ENCODE data around the gene PLEKHA7.

- TF ChIP-seq CTCF (IDR thresholded peaks at IDR 0.05) (no peak), POLR2A (IDR thresholded peaks at IDR 0.05) (no peak)
These were observed 263.8 kb downstream of the PLEKHA7 start for GRCh38 chr11:16750417-16750816.
